H1 (cell line): ENCODE results near the gene SPATA31D1. TPM values are rescaled to one million over a fixed set of nuclear protein-coding genes. Genes with fewer than 3 reads are reported as not detected.

Source experiments
- RAD21 ChIP-seq, 2 experiments: IDR thresholded peaks in 1 of 2; conservative IDR thresholded peaks in 1 of 2; 2 replicates each; pipeline ENCODE4 v1.6.1; 2011; ENCODE audit warnings: low read depth in 2 of 2, low read length in 2 of 2, improper control_type of control experiment in 1 of 2, inconsistent platforms in 1 of 2, mild to moderate bottlenecking in 1 of 2, moderate library complexity in 1 of 2
- polyA plus RNA-seq, 7 experiments: library from polyadenylated mRNA; depleted of rRNA in 3 of 7; stranded (reverse) in 5 of 7; unstranded in 2 of 7; fragments of >200 nt in 5 of 7; fragments of 200-250 nt in 2 of 7; gene quantifications; 1 replicate in 5 of 7; 2 replicates in 1 of 7; 4 replicates in 1 of 7; pipeline versions ENCODE4 v1.2.1 to v1.2.3, GENCODE V29; 2011 to 2013; ENCODE audit warnings: missing spikeins in 2 of 7, mixed read lengths in 2 of 7
- total RNA-seq: library from RNA; stranded (reverse); fragmentation: NEBNext Ultra II Directional; extraction: Animal tissue kit (Norgen Biotek cat#: 25700); gene quantifications from 2 replicates; pipeline ENCODE4 v1.2.1, GENCODE V29; 2021

SPATA31D1 gene
- total and polyA plus RNA-seq, 2 of the 8 experiments (the other 6 are each of a cell fraction or from before 2014, with no cell fraction given): not detected

DNA sequence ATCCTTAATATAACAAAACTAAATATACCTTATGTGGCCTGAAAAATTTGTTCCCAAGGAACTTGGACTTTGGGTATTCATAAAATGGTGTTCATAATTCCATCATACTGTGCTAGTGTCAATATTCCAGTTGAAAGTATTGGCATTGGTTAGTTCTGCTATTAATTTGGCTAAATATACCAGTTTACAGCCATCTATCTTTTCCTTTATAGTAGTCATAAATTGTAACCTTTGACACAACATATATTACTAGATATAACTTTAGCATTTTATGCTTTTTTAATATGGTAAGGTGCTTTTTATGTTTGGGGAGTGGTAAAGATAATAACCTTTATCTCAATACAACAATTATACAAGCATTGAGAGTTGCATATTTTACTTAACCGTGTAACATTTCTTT is 23.7 kb downstream of the SPATA31D1 start (continued):
- no peak for TF ChIP-seq RAD21 (IDR thresholded peaks at IDR 0.05 in 1 of 2, conservative IDR thresholded peaks at IDR 0.05 in 1 of 2; ENCODE audit: low read depth in 2 of 2, low read length in 2 of 2)
